ENCODE data around the gene C1QTNF6.

The C1QTNF6 gene

DNA sequence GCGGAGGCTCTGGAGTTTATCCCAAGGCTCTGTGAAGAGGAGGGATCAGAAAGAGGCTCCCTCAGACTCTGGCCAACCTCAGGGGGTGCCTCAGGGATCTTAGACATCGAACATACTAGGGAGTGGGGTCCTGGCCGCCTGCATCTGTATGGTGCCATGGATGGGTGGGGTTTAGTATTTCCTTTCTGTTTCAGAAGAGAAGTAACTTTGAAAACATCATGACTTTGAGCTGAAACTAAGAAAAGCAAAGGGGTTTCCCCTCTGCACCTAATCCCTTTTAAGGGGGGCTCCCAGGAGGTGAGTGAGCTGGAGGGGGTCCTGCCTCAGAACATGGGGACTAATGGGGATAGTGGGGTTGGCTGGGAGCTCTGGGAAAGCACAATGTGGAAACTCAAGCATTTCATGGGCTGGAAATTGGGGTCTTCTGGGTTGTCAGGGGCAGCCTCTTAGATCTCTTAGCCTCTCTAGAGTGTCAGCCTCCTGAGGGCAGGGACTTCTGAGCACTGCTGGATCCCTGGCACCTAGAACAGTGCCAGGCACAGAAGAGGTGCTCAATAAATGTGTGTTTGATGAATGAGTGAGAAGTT, 36.0 kb upstream of the C1QTNF6 start:
- no peak for DNase-seq

- no peak for DNase-seq
Observed at GRCh38 chr22:37222440-37222971, 34.5 kb upstream of the C1QTNF6 start.

DNA sequence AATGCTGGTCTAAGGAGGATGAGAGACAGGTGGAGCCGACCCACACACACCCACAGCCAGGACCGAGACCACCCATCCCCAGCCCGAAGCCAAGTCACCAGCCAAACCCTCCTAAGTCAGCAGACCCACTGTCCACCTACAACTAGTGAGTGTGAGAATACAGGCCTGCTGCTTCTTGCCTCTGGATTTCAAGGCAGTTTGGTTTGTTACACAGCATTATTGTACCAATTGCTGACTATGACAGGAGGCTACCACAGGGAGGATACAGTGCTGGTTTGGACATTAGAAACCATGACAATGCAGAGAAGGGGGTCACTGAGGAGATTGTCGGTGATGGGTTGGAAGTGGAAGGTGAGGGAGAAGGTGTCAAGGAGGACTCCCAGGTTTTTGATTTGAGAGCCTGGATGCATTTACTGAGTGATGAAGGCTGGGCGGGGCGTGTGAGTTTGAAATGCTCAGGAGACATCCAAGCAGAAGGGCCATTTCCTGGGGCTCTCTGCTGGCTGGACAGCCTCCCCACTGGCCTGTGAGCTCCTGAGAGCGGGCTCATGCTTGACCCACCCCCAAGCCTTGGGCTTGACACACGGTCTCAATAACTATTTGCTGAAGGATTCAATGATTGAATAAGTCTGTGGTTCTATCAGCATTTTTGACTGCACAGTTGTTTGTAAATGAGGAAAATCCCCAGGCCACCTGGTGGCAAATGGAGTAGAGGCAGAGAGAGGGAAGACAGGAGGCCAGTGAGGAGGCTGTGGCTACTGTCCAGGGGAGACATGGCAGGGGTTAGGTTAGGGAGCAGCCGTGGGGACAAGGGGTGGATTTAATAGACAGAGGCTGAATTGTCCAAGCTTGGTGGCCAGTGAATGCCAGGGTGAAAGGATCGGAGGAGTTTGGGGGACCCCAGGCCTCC, 33.6 kb upstream of the C1QTNF6 start:
- DNase-seq: no peak

GRCh38 chr22:37220543-37220981, 32.5 kb upstream of the C1QTNF6 start:
- DNase-seq: peak; percentile 21

DNA sequence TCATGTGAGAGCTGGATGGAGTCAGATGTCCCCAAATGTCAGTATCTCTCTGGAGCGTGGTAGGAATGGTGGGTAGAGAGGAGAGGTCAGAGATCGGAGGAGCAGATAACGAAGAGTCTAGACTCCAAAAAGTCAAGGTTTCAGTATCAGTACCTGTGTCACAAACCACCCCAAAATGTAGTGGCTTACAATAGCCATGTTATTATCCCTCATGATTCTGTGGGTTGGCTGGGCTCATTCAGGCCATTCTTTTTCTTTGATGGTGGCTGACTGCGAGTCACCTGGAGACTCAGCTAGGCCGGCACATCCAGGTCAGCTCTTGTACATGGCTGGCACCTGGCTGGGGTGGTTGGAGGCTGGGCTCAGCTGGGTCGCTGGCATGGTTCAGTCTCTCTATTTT, 31.5 kb upstream of the C1QTNF6 start:
- DNase-seq: no peak

DNA sequence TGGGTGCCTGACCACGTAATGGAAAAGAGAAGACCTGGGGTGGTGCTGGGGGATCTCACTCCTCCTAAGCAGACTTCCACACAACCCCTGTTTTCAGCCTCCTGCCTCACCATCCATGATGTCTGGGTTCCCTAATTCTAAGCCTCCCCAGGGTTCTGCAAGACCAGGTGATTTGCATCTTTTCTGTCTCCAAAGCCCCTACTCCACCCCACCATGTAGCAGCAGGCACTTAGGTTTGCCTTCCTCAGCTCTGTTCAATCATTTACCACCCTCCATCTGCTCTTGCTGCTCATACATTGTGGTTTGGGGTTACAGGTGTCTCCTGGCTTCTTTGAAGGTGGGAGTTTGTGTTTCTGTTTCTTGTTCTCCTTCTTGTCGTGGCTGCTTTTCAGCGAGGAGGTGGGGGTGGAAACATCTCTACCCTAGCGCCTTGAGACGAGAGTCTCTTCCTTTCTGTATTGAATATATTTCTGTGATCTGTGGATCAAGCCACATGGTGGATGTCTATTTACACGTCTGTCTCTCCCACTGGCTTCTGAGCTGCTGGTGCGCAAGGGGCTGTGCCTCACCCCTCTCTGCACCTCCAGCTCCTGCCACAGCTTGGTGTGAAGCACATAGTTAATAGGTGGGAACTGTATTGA, 30.8 kb upstream of the C1QTNF6 start:
- no peak for DNase-seq

GRCh38 chr22:37218399-37218770, 30.3 kb upstream of the C1QTNF6 start:
- no peak for DNase-seq

GRCh38 chr22:37215890-37216289, 27.8 kb upstream of the C1QTNF6 start:
- no peak for DNase-seq

DNA sequence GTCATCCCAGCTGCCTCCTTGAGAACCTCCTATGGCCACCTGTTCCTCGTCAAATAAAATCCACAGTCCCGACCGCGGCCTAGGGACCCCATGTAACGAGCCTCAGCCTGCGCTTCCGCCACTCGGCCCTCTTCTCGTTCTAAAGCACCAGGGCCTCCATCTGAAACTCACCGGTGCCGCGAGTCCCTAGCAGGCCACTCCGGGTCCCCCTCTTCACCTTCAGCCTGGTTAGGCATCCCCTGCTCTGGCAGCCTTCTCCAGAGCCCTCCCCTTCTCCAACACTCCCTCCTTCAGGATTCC, 26.6 kb upstream of the C1QTNF6 start:
- DNase-seq: no peak

DNA sequence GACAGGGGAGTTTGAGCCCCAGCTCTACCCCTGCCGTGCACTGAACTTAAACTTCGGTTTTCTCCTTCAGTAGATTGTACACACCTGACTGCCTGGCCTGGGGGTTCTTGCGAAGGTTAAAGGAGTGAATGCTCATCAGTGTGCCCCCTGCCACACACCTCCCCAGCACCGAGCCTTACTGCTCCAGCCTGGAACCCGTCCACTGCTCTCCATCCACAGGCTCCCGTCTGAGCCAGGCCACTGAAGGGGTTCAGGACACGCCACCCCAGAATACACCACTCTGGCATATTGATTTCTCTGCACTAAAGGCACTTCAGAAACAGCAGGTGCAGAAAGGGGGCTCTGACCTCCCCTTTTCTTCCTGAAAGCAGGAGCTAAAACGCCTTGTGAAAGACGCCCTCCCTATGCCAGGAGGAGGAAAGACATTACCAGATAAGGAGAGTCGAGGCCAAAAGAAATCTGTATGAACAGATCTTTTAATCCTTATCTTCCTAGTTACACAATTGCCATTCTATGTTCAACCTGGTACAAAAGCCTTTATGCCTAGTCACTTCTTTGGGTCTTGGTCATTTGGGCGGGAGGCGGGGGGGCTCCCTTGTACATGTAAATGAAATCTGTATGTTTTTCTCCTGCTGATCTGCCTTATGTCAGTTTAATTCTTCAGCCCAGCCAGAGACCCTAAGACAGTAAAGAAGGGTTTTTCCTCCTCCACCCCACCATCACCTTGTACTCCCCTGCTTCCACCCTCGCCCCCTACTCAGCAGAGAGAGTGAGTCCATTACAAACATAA, 26.1 kb upstream of the C1QTNF6 start:
- no peak for DNase-seq

- DNase-seq: no peak
Observed at GRCh38 chr22:37213218-37213855, 25.3 kb upstream of the C1QTNF6 start.

DNA sequence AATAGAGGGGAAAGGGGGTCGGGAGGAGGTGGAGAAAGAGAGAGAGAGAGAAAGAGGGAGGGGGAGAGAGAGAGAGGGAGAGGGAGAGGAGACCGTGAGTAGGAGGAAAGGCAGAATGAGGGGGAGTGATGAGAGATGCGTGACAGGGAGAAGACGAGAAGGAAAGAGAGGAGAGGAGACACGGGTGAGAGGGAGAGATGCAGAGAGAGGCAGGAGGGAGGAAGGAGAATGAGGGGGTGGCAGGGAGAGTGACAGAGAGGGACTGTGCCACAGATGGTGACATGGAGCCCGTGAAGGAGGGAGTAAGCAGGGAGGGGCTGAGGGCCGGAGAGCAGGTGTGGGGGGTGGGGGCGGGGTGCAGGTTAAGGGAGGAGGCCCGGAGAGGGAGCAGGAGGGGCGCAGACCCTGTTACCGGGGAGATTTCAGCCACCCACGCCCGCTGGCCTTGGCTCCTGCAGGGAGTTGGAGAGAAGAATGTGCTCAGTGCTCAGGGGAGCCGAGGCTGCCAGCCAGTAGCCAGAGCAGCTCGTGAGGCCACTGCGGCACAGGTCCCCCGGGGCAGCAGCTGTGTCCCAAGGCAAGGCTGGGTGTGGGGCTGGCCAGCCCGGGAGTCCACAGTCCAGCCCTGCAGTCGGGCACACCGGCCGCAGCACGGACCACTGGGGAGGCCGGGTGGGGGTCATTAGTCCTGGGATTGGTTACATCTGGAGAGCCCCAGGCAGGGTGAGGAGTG, 24.3 kb upstream of the C1QTNF6 start, which contains the start of gene SSTR3:
TSS of gene SSTR3 (minus strand) at position 304 of the 733 bp plus-strand sequence. CDS start 4,674 bp downstream, outside the sequence.
- no peak for DNase-seq

DNA sequence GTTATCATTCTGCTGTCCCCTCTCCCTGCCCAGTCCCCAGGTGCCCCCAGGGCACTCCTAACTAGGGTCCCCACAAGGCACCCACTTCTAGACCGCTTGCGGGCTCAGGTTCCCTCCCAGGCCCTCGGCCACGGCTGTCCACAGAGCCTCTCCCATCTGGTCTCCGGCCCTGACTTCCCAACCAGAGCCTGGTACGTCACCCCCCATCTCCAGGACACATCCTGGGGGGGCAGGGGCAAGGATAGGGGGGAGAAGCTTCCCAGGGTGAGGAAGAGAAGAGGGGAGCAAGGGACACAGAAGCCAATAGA, 23.8 kb upstream of the C1QTNF6 start:
- no peak for DNase-seq

- no peak for DNase-seq
Observed at GRCh38 chr22:37211075-37211865, 23.2 kb upstream of the C1QTNF6 start.

DNA sequence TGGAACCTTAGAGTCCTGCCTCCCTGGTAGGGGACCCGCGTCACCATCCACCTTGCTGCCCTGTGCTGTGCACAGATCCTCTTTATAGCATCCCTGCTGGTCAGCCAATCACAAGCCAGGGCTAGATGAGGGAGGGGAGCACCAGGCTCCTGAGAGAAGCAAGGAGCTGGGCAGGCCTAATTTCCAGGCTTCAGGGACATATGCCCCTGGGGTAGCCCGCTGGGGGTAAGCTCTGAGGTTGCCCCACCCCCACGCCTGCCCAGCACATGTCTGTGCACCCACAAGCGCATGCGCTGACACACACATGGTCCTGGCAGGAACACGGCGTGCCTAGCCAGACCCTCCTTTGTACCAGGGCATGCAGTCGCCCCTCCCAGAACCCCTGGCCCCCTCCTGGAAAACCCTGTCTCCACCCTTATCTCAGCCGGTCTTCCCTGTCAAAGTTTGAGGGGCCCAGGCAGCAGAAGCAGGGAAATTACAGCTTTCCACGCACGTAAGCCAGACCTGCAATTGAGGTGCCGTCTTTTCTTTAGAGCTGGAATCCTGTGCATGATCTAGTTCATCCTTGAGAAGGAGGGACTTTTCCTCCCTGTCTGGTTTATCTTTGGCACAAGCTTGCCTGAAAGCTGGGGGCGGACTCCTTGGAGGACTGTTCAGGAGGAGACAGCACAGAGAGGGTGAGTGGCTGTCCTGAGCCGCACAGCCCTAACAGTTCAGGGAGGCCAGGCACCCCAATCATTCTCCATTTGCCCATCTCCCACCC, 22.2 kb upstream of the C1QTNF6 start:
- no peak for DNase-seq

DNA sequence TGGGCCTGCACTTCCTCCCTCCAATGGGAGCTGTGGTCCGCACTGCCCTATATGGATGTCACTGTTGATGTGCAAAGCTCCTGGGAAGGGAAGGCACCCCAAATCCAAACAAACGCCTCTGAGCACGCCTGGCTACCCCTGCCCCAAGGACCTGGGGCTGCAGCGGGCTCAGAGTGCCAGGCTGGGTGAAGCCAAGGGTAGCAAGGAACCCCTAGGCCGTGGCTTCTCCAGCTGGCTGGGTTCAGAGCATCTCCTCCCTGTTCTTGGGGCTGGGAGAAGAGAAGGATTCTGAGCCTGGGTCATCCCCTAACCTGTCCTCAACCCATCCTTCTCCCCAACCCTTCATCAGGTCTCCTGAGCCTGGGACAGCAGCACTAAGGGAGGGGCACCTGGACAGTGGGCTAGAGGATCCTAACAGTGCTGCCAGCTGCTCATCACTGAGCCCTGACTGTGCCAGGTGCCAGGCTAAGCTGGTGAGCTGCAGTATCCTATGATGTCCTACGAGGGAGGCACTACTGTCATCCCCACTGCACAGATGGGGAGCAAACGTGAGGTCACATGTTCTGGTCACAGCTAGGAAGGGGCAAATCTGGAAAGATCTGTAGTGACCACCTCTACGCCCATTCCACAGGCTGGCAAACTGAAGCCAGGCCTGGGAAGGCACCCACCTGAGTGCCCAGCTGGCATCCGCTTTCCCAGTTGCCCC, 21.2 kb upstream of the C1QTNF6 start:
- no peak for DNase-seq

GRCh38 chr22:37208401-37209139, 20.5 kb upstream of the C1QTNF6 start:
- no peak for DNase-seq

GRCh38 chr22:37207981-37208380, 19.9 kb upstream of the C1QTNF6 start:
- no peak for DNase-seq

Data from fibroblast of skin of abdomen (primary cell).